ENCODE data around the gene UBXN11.

Gene UBXN11

DNA sequence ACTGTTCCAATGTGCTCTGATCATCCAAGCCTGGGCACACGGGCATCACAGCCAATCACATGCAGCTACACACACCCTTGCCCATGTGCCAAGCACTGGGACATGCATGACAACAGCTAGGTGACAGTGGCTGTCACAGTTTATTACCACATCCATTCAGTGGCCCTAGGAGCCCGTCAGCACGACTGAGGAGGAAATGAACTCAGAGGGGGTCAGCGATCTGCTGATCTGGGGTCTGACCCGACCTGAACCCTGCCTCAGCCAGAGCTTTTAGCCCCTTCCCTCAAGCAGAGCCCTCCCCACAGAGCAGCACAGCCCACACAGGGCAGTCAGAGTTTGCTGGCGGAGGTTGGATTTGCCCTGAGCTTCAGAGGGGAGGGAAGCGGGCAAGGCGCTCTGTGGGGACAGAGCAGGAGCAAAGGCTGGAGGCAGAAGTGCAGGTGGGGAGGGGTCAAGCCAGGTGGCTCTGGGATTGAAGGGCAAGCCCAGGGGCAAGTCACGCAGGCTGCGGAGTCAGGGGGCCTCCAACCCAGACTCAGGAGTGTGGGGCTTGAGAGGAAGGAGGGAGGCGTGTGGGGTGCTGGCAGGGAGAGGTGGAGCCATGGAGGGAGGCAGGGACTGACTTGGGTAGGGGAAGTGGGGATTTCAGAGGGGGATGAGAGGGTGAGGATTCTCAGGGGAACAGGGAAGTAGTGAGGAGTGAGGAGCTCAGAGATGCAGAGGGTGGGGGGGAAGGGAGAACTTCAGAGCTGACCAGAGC, 16.1 kb downstream of the UBXN11 start:
- H3K4me3 ChIP-seq (ENCODE audit: low read depth, low read length), result no peak overlapping the region
- no peak for DNase-seq (ENCODE audit: low read depth)

DNA sequence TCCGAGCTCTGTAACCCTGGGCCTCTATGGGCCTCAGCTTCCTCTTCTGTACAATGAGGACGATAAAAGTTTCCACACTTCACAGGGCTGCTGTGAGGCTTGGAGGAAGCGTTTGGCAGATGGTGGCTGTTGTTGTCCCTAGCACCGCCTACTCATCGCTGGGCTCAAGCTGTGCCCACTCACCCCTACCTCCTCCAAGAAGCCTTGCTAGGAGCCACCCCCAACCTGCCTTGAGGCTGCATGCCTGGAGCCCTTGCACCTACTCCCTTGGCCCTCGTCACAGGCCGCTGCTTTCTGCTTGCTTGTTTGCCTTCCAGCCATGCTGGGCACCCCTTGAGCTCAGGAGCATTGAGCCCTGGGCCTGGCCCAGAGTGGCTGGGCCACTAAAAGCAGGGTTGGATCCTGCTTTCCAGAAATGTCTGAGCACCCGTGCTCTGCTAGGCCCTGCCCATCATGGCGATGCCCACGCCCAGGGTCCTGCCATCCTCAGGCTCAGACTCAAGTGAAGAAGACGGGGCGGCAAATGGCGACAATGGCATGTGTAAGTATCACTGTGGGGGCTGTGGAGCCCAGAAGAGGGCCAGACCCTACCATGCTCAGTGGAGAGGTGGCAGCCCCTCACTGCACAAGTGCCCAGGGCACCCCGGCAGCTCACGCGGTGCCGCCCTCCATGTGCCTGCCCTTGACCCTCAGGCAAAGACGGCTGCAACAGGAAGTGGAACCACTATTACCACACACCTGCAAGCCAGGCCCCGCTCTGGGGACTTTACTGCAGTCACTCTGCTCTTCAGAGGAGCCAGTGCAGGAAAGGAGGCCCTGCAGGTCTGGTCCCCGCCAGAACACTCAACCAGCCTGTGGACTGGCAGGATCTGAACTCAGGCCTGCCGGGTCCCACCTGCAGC, 17.0 kb downstream of the UBXN11 start:
- DNase-seq (ENCODE audit: low read depth), result no peak
- H3K4me3 ChIP-seq (ENCODE audit: low read depth, low read length), result no peak overlapping the region

DNA sequence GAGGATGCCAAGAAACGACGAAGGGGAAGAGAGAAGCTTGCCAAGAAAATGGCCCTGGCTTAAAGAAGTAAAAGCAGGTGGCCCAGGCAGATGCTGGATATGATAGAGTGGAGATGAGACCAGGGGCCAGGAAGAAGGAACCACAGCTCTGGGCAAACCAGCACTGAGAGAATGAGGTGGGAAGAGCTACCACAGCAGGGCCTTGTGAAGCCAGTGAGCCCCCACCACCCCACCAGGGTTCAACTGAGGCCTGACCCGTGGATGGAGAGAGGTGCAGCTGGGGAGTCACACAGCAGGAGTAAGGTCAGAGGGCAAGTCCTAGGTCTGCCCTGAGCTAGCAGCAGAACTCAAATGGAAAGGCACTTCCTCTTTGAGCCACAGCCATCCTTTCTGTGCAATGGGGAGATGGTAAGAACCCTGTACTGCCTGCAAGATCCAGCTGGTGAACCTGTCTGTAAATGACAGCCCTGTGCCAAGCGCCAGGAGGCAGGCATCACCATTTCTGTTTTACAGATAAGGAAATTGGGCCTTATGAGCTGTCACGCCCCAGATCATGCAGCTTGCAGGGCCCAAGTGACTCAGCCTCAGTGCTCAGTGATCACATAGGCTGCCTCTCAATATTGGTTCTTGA, 18.0 kb downstream of the UBXN11 start:
- no peak overlapping the region for H3K4me3 ChIP-seq (ENCODE audit: low read depth, low read length)
- DNase-seq (ENCODE audit: low read depth), result no peak

DNA sequence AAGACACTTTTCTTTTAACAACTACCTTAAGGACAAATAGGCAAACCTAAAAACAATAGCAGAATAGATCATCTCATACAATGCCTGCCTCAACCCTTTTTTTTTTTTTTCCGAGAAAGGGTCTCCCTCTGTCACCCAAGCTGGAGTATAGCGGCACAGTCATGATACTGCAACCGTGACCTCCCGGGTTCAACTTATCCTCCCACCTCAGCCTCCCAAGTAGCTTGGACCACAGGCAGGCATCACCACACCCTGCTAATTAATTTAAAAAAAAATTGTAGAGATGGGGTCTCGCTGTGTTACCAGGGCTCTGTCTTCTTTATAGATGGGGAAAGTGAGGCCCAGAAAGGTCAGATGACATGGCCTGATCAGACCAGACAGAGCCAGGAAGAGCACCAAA, 18.6 kb downstream of the UBXN11 start:
- DNase-seq (ENCODE audit: low read depth), result no peak
- no peak overlapping the region for H3K4me3 ChIP-seq (ENCODE audit: low read depth, low read length)

DNA sequence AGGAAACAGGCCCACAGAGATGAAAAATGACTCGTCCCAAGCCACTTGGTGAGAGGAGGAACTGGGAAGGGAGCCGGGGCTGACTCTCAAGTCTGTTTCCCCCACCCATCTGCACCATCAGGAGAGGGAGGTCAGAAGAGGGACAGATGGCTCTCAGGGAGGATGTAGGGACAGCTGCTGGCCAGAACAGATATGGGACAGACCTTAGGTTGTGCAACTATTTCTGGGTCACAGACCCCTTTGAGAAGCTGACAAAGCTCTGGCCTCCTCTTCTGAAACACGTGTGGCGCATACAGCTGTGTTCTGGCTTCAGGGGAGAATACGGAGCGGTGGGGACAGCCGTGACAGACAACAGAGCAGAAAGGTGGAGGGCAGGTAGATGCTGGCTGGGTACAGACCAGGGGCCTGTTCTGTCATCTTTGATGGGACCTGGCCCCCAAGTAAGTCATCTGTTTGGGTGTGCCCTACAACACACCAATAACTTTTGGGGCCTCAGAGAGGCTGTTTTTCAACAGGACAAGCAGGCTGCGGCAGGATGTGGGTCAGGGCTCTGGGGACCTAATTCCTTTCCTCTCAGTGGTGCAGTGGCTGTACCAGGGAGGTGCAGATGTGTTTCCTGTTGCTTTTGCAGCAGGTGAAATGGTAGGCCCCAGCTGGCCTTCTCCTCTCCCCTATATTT, 19.3 kb downstream of the UBXN11 start:
- H3K4me3 ChIP-seq (ENCODE audit: low read depth, low read length), result no peak overlapping the region
- DNase-seq (ENCODE audit: low read depth), result no peak

DNA sequence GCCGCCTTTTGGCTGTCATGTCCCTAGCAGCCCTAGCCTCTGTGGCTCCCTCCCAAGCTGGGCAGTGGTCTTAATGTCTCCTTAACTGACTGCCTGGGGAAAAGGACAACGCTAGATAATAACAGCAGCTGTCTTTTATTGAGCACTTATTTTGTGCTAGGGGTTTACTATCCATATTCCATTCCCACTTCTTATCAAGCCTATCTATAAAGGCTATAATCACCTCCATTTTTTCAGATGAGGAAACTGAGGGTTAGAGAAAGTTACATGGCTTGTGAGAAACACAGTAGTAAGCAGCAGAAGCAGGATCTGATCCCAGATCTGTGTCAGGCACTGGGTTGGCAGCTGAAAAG, 20.4 kb downstream of the UBXN11 start:
- H3K4me3 ChIP-seq (ENCODE audit: low read depth, low read length), result no peak overlapping the region
- DNase-seq (ENCODE audit: low read depth), result no peak

DNA sequence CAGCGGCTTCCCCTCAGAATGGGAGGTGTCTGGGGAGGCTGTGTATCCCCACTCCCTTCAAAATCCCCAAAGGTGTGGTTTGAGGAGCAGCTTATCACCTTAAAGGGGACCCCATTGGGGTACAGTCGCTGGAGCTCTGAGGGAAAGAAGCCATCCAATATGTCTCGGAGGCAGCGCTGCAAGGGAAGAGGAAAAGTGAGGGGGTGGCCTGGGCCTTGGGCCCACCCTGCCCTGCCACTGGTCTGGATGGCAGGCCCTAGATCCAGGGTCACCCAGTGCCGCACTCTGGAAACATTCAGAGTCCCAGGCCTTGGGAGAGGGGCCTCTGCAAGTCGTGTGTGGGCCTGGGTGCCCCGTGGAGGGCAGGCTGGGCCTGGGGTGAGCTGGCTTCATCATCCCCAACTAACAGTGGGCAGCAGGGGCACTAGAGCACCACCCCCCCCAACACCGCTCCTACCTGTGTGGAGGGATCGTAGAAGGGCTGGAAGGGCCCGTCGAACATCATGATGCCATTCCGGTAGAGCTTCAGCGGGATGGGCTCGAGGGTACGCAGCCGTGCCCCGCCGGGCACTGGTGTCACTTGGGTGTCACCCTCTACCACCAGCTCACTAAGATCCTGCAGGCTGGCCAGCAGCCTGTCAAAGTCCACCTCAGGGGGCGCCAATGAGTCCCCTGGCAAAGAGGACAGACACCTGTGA, 20.9 kb downstream of the UBXN11 start:
- no peak overlapping the region for H3K4me3 ChIP-seq (ENCODE audit: low read depth, low read length)
- DNase-seq (ENCODE audit: low read depth), result no peak

DNA sequence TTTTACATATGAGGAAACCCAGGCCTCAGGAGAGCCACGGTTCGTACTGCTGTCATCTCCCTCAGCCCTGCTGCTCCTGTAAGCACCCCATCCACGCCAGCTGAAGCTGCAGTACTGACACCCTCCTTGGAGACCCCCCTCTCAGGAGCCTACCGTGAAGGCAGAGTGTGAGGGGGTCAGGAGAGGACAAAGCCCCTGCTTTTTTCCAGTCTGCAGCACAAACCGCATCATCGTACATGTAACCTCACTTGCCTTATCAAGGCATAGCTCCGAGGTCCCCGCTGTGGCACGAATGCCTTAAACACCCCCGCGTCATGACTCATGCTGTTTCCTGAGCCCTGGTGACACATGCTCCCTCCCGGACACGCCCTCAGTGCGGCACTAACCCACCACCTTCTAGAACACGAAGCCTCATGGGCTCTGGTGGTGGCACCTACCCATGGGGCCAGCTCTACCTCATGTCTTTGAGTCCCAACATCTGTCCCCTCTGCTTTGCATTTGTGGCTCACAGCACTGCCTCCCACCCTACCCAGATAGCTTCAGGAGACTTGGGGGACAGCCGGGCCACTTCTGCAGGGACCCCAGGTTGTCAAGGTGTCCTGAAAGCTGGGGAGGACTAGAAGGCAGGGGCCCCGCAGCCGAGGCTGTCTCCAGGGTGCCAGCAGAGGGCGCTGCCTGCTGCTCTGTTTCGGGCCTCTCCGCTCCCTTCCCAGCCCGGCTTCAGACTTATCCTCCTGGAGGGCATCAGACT, 21.7 kb downstream of the UBXN11 start:
- peak; percentile 80 for DNase-seq (ENCODE audit: low read depth)
- H3K4me3 ChIP-seq (ENCODE audit: low read depth, low read length), result no peak overlapping the region

DNA sequence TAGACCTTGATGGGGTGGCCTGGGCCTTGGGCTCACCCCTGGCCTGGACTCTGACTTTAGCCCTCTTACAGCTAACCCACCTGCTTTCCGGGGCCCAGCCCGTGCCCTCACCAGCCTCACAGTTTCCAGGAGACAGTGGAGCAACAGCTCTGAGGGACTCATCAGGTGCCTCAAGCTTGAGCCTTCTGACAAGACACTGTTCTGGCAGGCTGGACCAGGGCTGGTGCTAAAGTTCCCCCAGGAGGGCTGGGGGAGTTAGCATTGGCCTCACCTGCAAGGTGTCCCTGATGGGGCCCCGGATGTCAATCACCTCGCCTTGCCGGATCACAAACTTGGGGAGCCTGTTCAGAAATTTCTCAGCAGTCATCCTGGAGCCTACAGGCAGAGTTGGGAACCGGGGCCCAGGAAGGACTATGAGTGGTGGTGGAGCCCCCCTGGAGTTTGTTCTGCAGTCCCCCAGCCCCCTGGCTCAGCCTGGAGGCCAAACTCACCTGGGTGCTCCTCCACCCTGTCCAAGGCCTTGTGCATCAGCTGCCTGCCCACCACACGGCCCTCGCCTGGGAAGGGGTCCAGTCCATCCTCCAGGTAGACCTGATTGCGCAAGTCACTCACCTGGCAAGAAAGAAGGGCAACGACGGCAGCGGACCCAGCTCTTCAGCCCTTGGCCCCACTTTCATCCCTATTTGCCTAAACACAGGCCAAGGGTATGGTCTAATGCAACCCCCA, 22.4 kb downstream of the UBXN11 start:
- no peak for DNase-seq (ENCODE audit: low read depth)
- no peak overlapping the region for H3K4me3 ChIP-seq (ENCODE audit: low read depth, low read length)

DNA sequence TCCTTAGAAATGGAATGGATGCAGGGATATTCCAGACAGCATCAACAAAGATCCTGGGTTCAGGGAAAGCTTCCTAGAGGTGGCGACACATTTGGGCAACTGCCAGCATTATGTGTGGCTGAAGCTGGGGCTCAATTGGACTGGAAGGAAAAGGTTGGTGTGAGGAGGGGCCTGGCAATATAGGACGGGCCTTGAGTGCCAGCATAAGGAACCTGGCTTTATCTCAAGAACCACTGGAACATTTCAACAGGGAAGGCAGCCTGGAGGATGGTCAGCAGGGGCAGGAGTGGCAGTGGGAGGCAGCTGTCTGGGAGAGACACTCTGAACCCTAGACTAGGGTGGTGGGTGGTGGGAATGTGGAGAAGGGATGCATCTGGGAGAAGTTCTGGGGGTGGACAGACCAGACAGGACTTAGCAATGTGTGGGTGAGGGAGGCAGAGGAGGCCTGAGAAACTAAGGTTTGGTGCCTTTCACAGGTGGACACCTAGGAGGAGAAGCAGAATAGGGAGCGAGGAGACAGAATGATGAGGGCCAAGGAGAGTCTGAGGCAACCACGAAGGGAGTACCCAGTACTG, 23.1 kb downstream of the UBXN11 start:
- no peak for DNase-seq (ENCODE audit: low read depth)
- H3K4me3 ChIP-seq (ENCODE audit: low read depth, low read length), result no peak overlapping the region

DNA sequence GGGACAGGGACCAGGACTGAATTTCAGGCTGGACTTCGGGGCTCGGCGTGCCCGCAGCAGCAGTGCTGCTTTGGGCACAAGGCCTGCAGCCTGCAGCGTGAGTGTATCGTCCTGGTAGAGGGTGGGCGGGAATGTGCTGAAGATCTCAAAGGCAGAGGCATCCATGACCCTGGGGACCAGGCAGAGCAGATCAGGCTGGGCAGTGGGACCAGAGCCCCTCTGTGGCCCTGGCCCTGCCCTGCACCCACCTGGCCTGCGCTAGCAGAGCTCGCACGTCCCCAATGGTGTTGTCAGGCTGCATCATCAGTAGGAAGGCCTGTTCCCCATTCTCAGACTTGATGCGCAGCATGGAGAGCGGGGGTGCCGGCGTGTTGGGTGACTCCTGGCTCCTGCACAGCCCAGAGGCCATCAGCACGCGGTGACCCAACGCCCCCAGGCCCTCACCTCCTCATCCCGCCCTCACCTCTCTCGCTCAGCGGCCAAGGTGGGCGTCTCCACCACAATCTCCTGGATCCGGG, 24.0 kb downstream of the UBXN11 start:
- peak overlapping the region; percentile 86 for H3K4me3 ChIP-seq (ENCODE audit: low read depth, low read length)
- no peak for DNase-seq (ENCODE audit: low read depth)

DNA sequence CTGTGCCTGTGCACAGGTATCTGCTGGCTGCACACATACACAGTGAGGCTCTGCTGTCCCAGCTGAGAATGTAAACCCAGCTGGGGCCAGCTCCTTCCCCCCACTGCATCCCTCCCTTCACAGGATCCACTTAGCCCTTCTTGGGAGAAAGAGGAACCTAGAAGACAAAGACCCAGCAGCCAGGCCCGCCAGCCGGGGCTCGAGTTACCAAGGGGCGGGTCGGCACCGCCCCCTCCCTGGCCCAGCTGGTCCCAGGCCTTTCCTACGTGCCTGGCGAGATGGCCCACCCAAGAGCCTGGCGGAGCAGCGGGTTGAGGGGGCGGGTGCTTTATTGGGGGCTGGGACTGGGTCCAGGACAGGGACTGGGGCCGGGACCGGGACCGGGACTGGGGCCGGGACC, 24.5 kb downstream of the UBXN11 start:
- H3K4me3 ChIP-seq (ENCODE audit: low read depth, low read length), result peak overlapping the region; percentile 86
- DNase-seq (ENCODE audit: low read depth), result no peak

DNA sequence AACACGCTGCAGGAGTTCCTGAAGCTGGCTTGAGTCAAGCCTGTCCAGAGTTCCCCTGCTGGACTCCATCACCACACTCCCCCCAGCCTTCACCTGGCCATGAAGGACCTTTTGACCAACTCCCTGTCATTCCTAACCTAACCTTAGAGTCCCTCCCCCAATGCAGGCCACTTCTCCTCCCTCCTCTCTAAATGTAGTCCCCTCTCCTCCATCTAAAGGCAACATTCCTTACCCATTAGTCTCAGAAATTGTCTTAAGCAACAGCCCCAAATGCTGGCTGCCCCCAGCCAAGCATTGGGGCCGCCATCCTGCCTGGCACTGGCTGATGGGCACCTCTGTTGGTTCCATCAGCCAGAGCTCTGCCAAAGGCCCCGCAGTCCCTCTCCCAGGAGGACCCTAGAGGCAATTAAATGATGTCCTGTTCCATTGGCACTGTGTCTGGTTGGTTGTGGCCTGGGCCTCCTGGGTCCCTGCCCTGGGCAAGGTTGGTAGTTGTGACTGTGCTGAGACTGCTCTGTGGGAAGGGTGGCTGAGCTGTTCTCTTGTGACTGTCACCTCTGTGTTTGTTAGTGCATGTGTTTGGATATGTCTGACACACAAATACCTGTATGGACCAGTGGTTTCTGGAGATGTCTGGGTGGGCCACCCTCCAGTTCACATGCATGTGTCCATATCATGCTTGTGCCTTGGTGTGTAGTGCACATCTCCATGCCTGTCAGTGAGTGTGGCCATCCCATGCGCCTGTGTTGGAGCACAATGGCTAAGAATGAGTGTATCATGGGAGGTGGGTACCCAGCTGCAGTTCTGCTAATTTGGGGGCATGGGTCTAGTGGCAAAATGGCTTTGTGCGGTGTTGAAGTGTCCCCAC, 25.1 kb downstream of the UBXN11 start:
- DNase-seq (ENCODE audit: low read depth), result no peak

DNA sequence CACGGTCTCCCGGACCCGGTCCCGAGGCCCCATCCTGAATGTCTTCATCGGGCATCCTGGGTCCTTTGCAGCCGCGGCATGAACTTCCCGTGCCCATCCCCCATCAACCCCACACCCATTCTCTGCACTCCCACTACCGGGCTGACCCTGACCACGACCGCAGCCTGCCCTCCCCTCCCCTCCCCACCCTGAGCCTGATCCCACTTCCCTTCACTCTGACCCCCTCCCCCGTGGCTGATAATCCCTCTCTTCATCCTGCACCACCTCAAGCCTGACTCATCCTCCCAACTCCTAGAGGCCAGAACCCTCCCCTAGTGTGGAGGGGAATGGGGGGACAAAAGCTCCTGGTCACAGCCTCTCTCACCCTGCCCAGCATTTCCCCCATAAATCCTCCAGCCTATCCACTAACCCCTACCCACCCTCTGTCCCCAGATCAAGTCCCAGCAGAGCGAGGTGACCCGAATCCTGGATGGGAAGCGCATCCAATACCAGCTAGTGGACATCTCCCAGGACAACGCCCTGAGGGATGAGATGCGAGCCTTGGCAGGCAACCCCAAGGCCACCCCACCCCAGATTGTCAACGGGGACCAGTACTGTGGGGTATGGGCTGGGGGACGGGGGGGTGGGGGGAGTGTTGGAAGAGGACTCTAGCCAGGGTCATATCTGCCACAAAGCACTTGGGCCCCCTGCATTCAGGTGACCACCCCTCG, 25.9 kb downstream of the UBXN11 start:
- H3K4me3 ChIP-seq (ENCODE audit: low read depth, low read length), result peak overlapping the region; percentile 86
- no peak for DNase-seq (ENCODE audit: low read depth)

More for the DNA sequence above, 25.1 kb downstream of the UBXN11 start:
- H3K4me3 ChIP-seq (ENCODE audit: low read depth, low read length), result peak overlapping the region; percentile 86

DNA sequence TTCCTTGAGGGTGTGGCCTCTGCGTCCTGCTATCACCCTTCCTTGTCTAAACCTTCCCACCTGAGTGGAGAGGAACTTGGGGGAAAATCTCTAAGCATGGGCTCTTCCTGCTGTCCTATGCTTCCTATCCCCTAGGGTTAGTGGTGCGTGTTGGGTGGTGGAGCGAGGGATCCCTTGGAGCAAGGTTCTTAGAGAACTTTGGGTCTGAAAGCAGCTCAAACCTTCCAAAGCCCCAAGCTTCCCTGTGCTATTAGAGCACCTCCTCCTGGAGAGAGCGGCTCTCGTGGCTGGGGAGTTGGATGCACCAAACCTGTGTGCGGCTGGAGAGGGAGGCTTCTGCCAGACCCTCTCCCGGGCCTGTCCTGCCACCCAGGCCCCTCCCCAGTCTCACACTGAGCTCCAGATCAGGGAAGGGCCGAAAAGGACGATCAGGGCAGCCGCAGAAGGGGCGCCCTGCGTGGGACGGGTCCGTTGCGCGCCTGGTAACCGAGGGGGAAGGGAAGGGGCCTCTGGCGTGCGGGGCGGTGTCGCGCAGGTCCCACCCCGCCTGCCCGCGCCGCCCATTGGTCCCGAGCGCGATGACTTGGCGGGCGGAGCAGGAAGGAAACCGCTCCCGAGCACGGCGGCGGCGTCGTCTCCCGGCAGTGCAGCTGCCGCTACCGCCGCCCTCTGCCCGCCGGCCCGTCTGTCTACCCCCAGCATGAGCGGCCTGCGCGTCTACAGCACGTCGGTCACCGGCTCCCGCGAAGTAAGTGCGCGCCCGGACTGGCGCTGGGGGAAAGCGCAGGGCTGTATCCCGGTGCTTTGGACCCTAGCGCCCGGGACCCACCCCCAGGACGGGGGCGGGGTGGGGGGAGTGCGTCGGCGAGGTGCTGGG, 26.7 kb downstream of the UBXN11 start, which contains the start of gene SH3BGRL3:
Gene SH3BGRL3 (plus strand): TSS at position 631 of the 877 bp plus-strand sequence. CDS start 70 bp downstream, at position 701.
- peak within 1 kb of the TSS; percentile 86 for H3K4me3 ChIP-seq (ENCODE audit: low read depth, low read length)
- peak; percentile 62 for DNase-seq (ENCODE audit: low read depth)

Data from skeletal muscle cell (primary cell).